GM18520 (cell line): Measurements from ENCODE around the gene LTF.

Source experiments
- ATAC-seq: cut with Tn5 transposase; IDR thresholded peaks from one replicate; pipeline ENCODE4 v1.9.1; 2021; ENCODE audit not compliant: unreplicated experiment

The LTF gene

GRCh38 chr3:46470831-46471230 lies 6.1 kb upstream of the LTF start:
- ATAC-seq, result no peak

DNA sequence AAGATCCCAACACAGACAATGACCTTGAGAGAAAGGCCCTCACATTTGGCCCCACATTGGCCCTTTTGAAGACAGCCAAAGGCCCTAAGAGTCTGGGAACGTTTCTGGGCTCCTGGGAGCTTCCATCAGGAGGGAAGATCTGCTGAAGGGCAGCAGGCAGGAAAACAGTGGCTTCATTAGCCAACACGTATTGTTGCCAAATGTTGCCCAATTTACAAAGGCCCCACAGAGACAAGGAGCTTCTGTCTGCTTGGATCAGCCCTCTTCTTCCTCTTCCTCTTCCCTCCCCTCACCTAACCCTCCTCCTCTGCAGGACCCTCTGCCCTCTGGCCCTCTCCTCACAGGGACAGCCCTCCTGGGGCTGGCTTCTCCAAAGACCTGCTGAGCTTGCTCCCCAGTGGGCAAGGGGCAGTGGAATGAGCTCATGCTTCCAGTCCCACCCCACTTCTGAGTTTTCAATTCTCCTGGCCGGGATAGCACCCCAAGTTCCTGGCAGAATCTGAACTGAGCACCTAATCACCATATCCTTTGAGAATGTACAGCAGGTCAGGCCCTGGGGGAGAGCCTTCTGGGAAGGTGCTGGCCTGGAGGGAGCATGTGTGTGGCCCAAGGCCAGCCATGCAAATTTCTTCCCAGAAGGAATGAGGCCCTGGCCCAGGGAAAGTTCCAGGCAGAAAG lies 5.1 kb upstream of the LTF start:
- no peak for ATAC-seq

DNA sequence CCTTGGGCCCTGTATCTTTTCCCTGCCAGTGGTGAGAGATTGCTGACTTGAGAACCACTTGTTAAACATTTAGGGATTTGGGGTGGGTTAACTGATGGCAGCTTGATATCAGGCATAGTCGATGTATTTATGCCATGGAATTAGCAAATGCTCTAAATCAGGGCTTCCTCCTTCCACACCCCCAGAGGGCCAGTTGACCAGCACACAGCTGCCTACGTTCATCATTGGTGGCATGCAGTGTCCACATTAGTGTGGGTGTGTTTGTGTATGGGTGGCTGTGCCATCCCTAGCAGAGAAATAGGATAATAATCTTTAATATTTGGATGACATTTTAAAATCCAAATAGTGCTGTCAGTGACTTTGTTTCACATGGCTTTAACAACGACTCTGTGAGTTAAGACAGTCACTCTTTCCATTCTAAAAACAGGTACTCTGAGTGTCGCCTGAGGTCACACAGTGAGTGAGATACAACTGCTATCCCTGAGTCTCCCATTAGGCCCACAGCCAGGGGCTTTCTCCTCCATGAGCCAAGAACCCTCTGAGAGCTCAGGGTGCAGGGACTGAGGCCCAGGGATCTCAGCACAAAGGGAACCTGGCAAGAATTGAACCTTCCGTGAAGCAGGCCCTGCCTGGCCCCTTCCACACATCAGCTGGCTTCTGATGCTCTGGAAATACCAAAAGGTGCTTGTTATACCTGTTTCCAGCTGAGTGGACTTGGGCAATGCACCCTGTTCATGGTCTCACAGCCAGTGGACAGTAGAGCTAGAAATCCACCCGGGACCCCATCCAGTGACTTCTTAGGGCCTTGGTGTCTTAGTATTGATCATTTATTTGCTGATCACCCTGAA lies 4.3 kb upstream of the LTF start:
- no peak for ATAC-seq

DNA sequence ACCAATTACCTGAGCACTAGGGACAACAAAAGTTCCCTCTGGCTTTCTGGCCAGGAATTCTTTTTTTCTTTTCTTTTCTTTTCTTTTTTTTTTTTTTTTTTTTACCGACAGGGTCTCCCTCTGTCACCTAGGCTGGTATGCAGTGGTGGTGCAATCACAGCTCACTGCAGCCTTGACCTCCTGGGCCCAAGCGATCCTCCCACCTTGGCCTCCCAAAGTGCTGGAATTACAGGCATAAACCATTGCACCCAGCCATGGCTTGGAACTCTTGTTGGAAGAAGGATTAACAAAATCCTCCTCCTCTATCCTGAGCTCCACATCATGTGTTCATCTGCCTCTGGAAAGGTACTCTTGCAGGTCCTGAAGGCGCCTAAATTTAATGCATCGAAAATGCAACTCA lies 2.9 kb upstream of the LTF start:
- ATAC-seq, result no peak

DNA sequence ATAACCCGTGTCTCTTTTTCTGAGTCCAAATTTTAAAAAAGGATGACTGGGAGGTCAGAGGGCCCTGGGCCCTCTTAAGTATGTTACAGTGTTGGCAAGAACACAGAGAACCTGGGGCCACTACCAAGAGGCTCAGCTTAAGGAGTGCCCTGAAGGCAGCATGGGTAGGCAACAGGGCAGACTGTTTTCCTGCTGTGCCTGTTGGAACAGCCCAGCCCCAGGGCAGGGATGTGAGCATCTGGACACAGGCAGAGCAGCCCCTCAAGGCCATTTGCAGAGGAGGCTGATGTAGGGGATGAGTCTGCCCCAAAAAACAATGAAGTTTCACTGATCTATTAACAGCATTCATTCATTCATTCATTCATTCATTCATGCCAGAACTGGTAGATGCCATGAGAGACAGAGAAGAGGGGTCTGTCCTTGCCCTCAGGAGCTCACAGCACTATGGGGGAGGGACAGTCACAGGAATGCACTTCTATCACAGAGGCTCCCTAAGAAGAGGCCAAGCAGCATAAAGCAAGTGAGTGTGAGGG lies 2.2 kb upstream of the LTF start:
- no peak for ATAC-seq

DNA sequence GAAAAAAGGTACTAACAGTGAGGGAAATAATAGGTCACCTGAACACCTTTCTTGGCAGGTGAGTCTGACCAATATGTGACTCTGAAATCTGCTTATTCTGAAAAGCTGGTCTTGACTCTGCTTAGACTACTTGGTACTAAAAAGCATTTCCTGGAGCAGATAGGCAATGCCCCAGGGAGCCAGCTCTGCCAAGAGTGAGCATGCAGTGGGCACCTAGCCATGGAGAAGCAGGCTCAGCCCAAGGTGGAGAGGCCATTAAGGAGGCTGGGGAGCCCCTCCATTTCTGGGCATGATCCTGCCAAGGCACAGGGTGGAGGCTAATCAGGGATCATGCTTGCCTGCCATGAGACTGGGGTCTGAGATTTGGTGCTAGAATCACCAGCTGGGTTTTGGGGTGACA lies 1.6 kb upstream of the LTF start:
- no peak for ATAC-seq

DNA sequence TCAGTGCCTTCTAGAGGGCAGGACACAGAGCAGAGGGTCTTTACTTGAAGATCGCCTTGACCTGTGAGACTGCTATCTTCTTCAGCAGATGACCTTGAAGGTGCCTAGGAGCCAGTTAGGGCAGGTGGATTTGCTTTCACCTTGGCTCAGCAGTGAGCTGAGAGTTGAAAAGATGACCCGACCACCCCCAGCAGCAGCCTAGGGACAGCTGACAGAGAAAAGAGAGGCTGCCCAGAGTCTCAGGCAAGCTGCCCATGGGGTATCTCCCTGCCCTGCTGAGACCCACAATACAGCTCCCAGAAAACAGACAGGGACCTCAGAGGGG lies 453 bp upstream of the LTF start:
- ATAC-seq, result no peak

DNA sequence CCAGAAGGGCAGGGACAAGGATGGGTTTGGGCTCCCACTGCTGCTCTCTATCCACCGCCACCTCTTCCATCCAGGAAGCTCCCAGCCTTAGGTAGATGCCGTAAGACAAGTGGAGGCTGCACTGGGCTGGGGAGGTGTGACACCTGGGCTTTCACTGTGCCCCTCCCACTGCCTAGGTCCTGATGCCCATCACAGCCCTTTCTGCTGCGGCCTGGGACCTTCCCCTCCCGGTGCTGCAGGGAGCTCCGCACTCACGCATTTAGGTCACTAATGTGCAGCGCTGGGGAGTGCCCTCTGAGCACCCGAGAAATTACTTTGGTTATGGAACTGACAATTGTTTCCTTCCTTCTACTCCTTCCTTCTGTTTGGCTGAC lies 850 bp downstream of the LTF start:
- no peak for ATAC-seq

DNA sequence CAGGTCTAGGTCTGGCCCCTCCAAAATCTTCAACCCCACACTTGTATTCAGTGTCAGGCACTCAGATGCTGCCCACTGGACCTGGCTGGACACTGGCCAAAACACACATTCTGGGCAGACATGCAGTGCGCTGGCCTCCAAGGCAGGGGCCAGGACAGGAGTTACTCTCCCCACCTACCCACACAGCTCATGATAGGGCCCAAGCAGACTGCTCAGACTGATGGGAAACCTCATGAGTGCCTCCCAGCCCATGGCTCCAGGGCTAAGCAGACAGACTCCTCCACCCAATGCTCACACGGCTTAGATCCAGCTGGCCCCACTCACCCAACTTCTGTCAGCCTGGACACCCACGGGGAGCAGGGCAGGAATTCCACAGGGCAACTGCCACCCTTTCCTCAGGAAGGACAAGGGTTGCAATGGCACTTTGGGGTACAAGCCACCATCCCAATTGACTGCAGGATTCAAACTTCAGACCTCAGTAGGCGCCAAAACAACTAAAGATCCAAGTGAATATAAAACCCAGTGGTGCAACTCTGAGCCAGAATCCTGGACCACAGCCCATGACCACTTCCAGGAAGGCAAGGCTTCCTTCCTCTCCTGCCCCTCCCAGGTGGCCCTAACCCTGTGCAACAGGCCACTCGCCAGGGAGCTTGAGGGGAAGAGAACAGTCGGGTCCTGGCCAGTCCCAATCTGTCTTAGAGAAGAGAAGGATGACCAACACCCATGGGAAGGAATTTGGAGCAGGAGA lies 1.4 kb downstream of the LTF start:
- no peak for ATAC-seq

DNA sequence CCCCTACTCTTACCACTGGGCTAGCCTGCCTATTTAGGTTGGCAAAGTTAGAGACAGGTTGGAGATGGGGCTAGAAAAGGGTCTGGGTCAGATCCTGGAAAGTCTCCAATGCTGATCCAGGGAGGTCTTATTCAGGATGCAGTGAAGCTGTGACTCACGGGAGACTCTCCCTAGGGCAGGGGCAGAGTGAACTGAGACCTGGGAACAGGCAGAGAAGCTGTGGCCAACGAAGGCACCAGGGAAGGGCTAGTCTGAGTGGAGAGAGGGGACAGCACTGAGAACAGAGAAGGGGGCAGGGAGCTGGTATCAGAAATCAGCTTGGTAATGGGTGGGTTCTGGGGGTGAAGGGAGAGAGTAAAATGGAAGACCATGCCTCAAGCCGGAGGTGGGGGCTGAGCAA lies 2.2 kb downstream of the LTF start:
- ATAC-seq, result no peak

DNA sequence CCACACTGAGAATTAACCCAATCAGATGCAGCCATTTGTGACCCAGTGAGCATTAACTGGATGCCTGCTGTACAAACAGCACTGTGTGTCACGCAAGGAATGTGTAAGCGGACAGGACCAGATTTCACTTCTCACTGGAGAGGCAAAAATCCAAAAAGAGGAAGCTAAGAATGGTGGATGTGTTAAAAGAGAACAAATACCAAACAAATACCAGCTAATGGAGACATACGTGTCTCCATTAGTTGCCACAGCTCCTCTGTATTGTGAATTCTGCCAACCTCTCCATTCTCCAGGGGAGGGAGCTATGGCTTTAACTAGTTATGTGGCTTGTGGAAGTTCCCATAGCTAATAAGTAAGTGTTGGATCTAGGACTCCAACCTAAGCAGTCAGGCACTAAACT lies 2.6 kb downstream of the LTF start:
- ATAC-seq, result no peak

- ATAC-seq, result no peak
These were observed 4.7 kb downstream of the LTF start for GRCh38 chr3:46460051-46460450.

GRCh38 chr3:46456118-46456517 lies 8.6 kb downstream of the LTF start:
- ATAC-seq, result no peak

DNA sequence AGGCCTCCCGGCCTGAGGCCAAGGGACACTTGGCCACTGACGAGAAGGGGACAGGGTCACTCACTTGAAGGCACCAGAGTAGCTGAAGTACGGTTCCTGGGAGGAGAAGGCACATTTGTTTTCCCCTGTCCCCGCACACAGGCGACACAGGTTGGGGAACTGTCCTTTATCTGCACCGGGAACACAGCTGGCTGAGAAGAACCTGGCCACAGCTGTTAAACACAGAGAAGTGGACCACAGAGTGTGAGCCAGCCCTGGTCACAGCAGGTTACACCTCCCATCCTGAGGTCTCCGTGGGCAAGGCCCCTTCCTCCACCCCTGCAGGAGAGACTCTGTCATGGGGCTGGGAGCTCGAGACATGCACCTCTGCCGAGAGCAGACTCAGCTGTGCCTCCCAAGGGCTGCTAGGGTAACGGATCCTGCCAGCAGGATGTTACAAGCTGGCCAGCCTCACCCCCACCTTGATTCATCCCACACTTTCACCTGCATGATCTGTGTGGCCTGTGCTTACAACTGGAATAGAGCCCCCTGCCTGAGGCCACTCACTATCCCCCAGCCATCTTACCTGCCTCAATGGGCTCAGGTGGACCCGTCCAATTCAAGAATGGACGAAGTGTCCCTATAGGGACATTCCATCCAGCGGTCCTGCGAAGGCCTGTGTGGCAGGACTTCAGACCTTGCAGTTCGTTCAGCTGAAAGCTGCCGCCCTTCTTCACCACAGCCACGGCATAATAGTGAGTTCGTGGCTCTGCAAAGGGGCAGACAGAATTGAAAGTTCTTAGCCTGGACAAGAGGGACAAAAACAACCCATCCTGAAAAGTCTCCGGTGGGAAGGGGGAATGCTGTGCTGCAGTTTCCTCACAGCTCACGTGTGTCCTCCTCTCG lies 9.2 kb downstream of the LTF start:
- ATAC-seq, result no peak

- no peak for ATAC-seq
These were observed 10.1 kb downstream of the LTF start for GRCh38 chr3:46454606-46455005.

DNA sequence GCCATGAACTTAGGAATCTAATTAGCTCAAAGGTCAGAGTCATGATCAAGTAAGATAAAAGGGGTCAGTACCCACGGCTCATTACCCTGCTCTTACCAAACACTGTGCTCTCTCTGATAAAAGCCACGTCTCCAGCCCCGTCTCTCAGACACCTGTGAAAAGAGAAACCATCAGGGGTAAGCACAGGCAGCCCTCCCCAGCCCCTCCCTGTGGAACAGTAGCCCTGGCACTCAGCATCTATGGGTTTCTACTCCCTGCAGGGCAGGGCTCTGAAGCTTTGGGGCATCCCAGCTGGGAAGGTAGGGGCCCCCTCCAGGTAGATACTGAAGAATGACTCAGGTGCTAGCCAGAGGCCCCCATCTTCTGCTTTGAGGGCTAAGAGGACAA lies 10.5 kb downstream of the LTF start:
- ATAC-seq, result no peak

DNA sequence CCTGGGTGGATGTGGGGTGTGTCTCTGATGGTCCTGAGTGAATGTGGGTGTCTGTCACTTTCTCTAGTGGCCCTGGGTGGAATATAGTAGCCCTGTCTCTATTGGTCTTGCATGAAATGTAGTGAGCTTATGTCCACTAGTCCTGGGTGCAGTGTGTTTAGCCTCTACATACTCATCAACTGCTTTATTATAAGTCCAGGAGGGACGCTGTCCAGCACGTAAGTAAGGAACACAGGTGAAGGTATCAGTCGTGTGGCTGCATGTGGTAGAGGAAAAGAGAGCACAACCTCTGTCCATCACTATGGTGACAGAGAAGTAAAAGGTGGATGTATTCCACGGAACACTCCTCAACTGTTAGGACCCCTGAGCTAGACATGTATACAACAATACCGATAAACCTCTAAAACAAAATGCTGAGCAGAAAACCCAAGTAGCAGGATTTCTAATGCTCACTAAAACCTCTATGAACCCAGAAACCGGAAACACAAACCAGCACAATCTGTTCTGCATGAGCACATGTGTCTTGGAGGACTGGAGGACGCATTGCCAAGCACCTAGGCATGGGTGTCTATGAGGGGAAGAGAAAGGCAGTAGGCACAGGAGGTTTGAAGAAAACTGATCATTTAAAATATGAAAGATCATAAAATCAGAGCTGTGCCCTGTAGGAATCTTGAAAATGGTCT lies 11.0 kb downstream of the LTF start:
- no peak for ATAC-seq

DNA sequence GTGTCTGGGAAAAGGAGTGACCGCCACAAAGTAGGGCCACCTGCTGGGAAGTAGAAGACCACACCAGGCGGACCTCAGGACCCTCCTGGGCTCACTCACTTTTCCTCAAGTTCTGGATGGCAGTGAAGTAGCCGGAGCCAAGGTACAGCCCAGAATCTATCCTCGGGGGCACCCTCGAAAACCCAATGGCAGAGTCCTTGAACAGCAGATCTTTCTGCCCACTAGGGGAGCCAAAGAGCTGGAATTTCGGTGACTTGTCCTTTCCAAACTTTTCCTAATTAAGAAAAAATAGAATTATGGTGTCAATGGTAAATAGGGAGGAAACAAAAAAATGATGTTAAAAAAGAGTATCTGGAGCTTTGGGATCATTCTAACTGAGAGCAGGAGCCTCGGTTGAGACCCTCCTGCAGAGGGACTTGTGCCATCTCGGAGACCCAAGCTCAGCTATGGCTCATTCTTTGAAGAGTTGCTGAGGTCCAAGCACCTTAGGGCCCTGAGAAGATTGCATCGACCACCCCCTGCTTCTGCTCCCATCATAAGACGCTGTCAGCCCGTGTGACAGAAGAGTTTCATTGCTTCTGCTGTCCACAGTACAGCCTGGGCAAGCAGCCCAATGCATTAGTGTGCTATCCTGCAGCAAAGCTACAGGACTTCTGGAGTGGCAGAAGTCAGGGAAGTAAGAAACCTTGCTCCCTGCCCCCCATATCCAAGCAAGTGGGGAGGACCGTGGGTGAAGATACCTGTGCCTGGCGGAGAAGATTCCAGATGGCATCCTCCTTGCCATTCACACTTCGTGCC lies 14.8 kb downstream of the LTF start:
- ATAC-seq, result no peak

GRCh38 chr3:46448721-46449120 lies 16.0 kb downstream of the LTF start:
- ATAC-seq, result no peak
